ENCODE data around the gene DPYD.

The DPYD gene

DNA sequence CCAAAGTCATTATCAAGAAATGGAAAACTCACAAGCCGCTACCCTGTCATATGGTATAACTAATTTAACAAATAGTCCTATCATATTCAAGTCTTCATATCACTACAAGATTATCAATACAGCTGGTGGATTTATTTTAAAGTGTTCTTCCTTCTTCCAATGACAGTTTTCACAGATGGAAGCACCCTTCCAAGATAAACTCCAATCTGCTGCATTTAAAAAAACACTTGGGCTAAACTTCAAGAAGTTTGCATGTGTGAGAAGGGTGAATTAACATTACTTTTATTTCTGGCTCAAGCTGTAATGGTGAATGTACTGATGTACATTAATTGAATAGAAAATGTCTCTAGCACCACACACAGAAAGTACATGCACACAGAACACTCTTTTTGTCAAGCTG lies 192.4 kb downstream of the DPYD start:
- DNase-seq (ENCODE audit: low spot score) = no peak
- TF ChIP-seq, protein P1, sequence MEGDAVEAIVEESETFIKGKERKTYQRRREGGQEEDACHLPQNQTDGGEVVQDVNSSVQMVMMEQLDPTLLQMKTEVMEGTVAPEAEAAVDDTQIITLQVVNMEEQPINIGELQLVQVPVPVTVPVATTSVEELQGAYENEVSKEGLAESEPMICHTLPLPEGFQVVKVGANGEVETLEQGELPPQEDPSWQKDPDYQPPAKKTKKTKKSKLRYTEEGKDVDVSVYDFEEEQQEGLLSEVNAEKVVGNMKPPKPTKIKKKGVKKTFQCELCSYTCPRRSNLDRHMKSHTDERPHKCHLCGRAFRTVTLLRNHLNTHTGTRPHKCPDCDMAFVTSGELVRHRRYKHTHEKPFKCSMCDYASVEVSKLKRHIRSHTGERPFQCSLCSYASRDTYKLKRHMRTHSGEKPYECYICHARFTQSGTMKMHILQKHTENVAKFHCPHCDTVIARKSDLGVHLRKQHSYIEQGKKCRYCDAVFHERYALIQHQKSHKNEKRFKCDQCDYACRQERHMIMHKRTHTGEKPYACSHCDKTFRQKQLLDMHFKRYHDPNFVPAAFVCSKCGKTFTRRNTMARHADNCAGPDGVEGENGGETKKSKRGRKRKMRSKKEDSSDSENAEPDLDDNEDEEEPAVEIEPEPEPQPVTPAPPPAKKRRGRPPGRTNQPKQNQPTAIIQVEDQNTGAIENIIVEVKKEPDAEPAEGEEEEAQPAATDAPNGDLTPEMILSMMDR (IDR thresholded peaks at IDR 0.05; ENCODE audit: extremely low read depth, insufficient read depth, missing control alignments) = no peak
- in situ Hi-C loops (cut with MboI; ENCODE audit: low pct_unique_long_range_greater_than_20kb, low sequenced_read_pairs, unreplicated experiment) = no loop called here

- TF ChIP-seq, protein P1 (IDR thresholded peaks at IDR 0.05; ENCODE audit: extremely low read depth, insufficient read depth, missing control alignments) = no peak
- no peak for DNase-seq (ENCODE audit: low spot score)
- in situ Hi-C loops (cut with MboI; ENCODE audit: low pct_unique_long_range_greater_than_20kb, low sequenced_read_pairs, unreplicated experiment) = no loop called here
Measured at GRCh38 chr1:97727029-97727428, 193.8 kb downstream of the DPYD start.

DNA sequence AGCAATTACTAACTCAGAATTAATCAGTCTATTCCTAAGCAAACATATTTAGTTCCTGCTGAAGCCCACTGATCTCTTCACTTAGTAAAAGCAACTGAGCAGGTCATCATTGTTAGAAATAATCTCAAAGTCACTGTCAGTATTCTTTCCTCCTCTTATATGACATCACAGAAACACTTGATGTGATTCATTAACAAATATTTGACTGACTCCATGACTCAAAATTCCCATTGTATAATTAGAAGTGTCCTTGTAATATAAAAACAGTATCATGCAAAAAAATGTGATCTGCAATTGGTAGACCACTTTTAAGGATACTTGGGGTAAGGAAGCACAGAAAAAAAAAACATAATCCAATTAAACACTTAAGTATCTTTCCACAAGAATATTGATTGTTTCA lies 194.4 kb downstream of the DPYD start:
- TF ChIP-seq, protein P1 (IDR thresholded peaks at IDR 0.05; ENCODE audit: extremely low read depth, insufficient read depth, missing control alignments) = no peak
- in situ Hi-C loops (cut with MboI; ENCODE audit: low pct_unique_long_range_greater_than_20kb, low sequenced_read_pairs, unreplicated experiment) = no loop called here
- no peak for DNase-seq (ENCODE audit: low spot score)

GRCh38 chr1:97721221-97721620 lies 199.6 kb downstream of the DPYD start:
- DNase-seq (ENCODE audit: low spot score) = no peak
- TF ChIP-seq, protein P1 (IDR thresholded peaks at IDR 0.05; ENCODE audit: extremely low read depth, insufficient read depth, missing control alignments) = no peak
- in situ Hi-C loops (cut with MboI; ENCODE audit: low pct_unique_long_range_greater_than_20kb, low sequenced_read_pairs, unreplicated experiment) = no loop called here

- TF ChIP-seq, protein P1 (IDR thresholded peaks at IDR 0.05; ENCODE audit: extremely low read depth, insufficient read depth, missing control alignments) = no peak
- no peak for DNase-seq (ENCODE audit: low spot score)
- in situ Hi-C loops (cut with MboI; ENCODE audit: low pct_unique_long_range_greater_than_20kb, low sequenced_read_pairs, unreplicated experiment) = no loop called here
Measured at GRCh38 chr1:97712980-97713379, 207.9 kb downstream of the DPYD start.

GRCh38 chr1:97711858-97712257 lies 209.0 kb downstream of the DPYD start:
- no peak for DNase-seq (ENCODE audit: low spot score)
- TF ChIP-seq, protein P1 (IDR thresholded peaks at IDR 0.05; ENCODE audit: extremely low read depth, insufficient read depth, missing control alignments) = no peak
- in situ Hi-C loops (cut with MboI; ENCODE audit: low pct_unique_long_range_greater_than_20kb, low sequenced_read_pairs, unreplicated experiment) = no loop called here

DNA sequence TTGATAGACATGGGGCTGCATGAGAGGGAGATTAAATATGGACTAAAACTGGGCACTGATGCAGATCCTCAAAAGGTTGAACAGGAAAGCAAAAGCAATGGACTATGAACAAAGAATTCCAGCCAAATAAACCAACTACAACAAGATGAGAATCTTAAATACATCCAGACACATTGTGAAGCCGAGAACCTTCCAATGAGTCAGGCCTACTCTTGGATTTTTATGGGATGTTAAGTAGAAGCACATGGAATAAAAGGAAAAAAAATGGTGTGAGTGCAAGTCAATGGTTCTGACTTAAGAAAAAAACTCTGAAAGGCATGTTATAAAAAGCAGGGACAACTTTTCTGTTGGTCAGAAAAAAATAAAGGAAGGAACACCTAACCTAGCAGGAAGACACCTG lies 227.2 kb downstream of the DPYD start:
- in situ Hi-C loops (cut with MboI; ENCODE audit: low pct_unique_long_range_greater_than_20kb, low sequenced_read_pairs, unreplicated experiment) = no loop called here
- TF ChIP-seq, protein P1 (IDR thresholded peaks at IDR 0.05; ENCODE audit: extremely low read depth, insufficient read depth, missing control alignments) = no peak
- DNase-seq (ENCODE audit: low spot score) = no peak

Data from GM13977 (cell line).